ENCODE measurements around the gene TUT1.
A peak's percentile ranks its signal among the peaks of the same experiment; 100 is the strongest.
"Not testable (repeated sequence)": the region's sequence is repeated elsewhere in the genome, so short reads cannot be mapped to it uniquely, and the experiment has no call there.

The TUT1 gene

GRCh38 chr11:62577046-62577714 lies 14.1 kb downstream of the TUT1 start:
- no peak for DNase-seq (ENCODE audit: low read depth in 2 of 2)

- DNase-seq (ENCODE audit: low read depth in 2 of 2) = no peak
Measured at GRCh38 chr11:62575837-62576236, 15.5 kb downstream of the TUT1 start.

GRCh38 chr11:62575156-62575555 lies 16.2 kb downstream of the TUT1 start:
- no peak for DNase-seq (ENCODE audit: low read depth in 2 of 2)

GRCh38 chr11:62574363-62575071 lies 16.8 kb downstream of the TUT1 start:
- DNase-seq (ENCODE audit: low read depth in 2 of 2) = no peak

- DNase-seq (ENCODE audit: low read depth in 2 of 2) = peak; percentile 100
Measured at GRCh38 chr11:62573592-62574362, 17.5 kb downstream of the TUT1 start, which contains the start of gene EEF1G. Gene EEF1G (minus strand): TSS chr11:62573891. CDS start chr11:62573842, 49 bp downstream.

- DNase-seq (ENCODE audit: low read depth in 2 of 2) = no peak
Measured at GRCh38 chr11:62573006-62573591, 18.2 kb downstream of the TUT1 start.

- no peak for DNase-seq (ENCODE audit: low read depth in 2 of 2)
Measured at GRCh38 chr11:62572431-62572830, 18.9 kb downstream of the TUT1 start.

GRCh38 chr11:62571493-62571892 lies 19.8 kb downstream of the TUT1 start:
- DNase-seq (ENCODE audit: low read depth in 2 of 2) = not testable (repeated sequence)

GRCh38 chr11:62570903-62571302 lies 20.4 kb downstream of the TUT1 start:
- DNase-seq (ENCODE audit: low read depth in 2 of 2) = not testable (repeated sequence)

- no peak for DNase-seq (ENCODE audit: low read depth in 2 of 2)
Measured at GRCh38 chr11:62569611-62570010, 21.7 kb downstream of the TUT1 start.

GRCh38 chr11:62567018-62567633 lies 24.2 kb downstream of the TUT1 start:
- no peak for DNase-seq (ENCODE audit: low read depth in 2 of 2)

GRCh38 chr11:62566247-62566646 lies 25.1 kb downstream of the TUT1 start:
- DNase-seq (ENCODE audit: low read depth in 2 of 2) = no peak

- DNase-seq (ENCODE audit: low read depth in 2 of 2) = no peak
Measured at GRCh38 chr11:62565100-62565802, 26.1 kb downstream of the TUT1 start.

- not testable (repeated sequence) for DNase-seq (ENCODE audit: low read depth in 2 of 2)
Measured at GRCh38 chr11:62561677-62562230, 29.6 kb downstream of the TUT1 start.

GRCh38 chr11:62560566-62561103 lies 30.7 kb downstream of the TUT1 start:
- peak; percentile 94 to 95 for DNase-seq (ENCODE audit: low read depth in 2 of 2)

- not testable (repeated sequence) for DNase-seq (ENCODE audit: low read depth in 2 of 2)
Measured at GRCh38 chr11:62559626-62560025, 31.7 kb downstream of the TUT1 start.

- no peak for DNase-seq (ENCODE audit: low read depth in 2 of 2)
Measured at GRCh38 chr11:62559204-62559603, 32.1 kb downstream of the TUT1 start.

- DNase-seq (ENCODE audit: low read depth in 2 of 2) = no peak
Measured at GRCh38 chr11:62558669-62559068, 32.7 kb downstream of the TUT1 start.

- no peak for DNase-seq (ENCODE audit: low read depth in 2 of 2)
Measured at GRCh38 chr11:62556875-62557631, 34.3 kb downstream of the TUT1 start.
